ENCODE results near the gene ZNF669. TPM values are rescaled to one million over a fixed set of nuclear protein-coding genes. Genes with fewer than 3 reads are reported as not detected.

ZNF669 gene
- total RNA-seq, 1 donor from 2014 or later = 9.6 TPM

- DNase-seq (ENCODE audit: low read depth in 2 of 2) = peak in 1 of 2 donors; percentile 42
Observed at GRCh38 chr1:247111700-247112478, 7.7 kb upstream of the ZNF669 start.

GRCh38 chr1:247111259-247111699 lies 7.1 kb upstream of the ZNF669 start:
- no peak for DNase-seq (ENCODE audit: low read depth in 2 of 2)

DNA sequence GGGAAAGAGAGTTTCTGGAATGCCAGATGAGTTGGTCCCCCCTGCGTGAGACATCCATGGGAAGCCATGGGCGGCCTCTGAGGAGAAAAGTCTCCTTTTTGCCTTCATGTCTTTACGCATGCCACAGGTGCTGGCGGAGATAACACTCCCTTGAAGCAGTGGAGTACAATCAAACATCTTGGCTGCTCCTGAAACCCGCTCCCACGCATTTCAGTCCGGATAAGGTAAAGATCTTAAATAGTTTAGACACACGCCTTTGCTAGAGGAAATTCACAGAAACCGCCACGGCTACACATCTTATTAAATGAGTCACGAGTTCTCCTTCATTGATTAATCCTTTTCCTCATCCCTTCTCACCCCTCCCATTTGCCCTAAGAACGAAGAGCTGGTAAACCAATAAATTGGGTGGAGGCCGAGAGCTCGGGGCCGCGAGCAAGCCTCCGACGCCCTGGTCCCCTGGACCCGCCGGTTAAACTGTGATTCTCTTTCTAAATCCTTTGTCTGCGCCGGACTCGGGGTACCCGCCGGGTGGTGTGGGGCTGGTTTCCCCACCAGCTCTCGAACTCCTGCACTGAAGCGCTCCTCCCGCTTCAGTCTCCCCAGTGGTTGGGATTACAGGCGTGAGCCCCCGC lies 6.6 kb upstream of the ZNF669 start:
- no peak for DNase-seq (ENCODE audit: low read depth in 2 of 2)

DNA sequence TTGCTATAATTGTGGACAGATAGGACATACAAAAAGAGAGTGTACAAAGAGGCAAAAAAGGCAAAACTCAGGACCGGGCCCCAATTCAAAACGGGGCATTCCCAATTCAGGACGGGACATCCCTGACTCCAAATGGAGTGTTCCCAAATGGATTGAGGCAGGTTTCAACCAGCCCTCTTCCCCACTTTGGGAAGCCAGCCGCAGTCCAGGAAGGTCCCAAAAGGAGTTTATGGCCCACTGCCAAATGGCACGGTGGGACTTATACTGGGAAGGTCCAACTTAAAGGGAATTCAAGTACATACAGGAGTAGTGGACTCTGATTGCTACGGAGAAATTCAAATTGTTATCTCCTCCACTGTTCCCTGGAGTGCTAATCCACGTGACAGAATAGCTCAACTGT lies 3.5 kb upstream of the ZNF669 start:
- DNase-seq (ENCODE audit: low read depth in 2 of 2) = no peak

DNA sequence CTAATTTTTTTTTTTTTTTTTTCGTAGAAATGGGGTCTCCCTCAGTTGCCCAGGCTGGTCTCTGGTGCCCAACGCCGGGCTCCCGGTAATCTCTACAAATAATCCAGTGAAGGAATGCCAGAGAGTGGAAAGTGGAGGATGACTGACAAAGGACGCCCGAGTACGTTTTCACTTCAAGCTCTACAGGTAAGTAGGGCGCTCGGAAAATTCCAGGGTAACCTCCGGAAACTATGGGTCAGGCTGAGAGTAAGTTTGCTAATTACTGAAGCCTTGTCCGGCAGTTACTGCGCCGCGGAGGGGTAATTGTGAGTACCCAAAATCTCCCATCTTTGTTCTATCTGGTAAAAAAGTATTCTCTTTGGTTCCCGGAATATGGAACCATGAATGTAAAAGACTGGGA lies 1.8 kb upstream of the ZNF669 start:
- no peak for DNase-seq (ENCODE audit: low read depth in 2 of 2)

DNA sequence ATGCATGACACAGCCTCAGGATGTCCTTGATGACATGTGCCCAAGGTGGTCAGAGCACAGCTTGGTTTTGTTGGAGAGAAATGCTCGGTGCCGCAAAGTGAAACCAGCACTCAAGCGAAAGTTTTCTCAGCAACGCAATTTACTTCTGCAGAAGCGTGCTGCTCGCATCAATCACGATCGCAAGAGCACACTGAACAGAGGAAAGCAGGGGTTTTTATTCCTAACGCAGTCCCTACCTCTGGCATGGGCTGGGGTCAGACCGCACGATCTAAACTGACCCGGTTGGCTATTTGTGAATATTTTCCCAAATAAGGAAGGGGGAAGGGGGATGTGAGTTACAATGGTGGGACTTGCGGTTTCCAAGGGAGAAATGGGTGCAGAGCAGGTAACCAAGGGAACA lies 809 bp upstream of the ZNF669 start:
- no peak for DNase-seq (ENCODE audit: low read depth in 2 of 2)

DNA sequence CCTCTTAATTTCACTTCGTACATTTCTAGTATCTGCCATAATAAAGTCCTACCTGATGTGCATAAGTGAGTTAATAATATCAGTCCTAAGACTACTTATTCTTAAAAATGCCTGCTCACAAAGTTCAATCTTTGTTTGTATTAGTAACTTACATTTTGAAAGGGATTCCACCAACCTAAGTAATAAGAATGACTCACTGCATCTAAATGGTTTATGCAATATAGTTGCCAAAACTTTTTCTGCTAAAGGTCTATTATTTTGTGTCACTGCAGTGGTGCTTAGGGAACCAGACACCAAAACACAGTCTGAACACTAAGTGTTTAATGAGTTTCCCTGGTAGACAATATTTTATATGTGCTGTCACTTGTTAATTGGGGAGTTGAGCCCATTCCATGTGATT lies 1.8 kb downstream of the ZNF669 start:
- DNase-seq (ENCODE audit: low read depth in 2 of 2) = no peak

- DNase-seq (ENCODE audit: low read depth in 2 of 2) = no peak
Observed at GRCh38 chr1:247100676-247101279, 3.4 kb downstream of the ZNF669 start.

GRCh38 chr1:247096958-247097357 lies 7.2 kb downstream of the ZNF669 start:
- DNase-seq (ENCODE audit: low read depth in 2 of 2) = no peak

- no peak for DNase-seq (ENCODE audit: low read depth in 2 of 2)
Observed at GRCh38 chr1:247096544-247096943, 7.6 kb downstream of the ZNF669 start.

DNA sequence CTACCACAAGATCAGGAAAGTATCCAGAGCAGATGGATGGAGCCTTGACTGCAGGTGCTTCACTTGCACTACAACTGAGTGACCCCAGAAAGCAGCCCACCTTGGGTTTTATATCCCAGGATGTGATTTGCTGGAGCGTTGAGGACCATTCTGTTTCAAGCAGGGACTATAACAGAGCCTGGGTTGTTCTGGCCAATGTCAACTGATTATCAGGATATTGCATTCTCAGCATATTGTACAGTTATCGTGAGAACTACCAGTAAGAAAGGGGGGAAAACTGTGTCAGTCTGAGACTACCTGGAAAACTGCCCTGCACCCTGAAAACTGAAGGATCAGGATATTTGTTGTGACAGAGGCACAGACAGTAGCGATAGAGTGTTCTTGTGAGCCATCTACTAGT lies 8.0 kb downstream of the ZNF669 start:
- DNase-seq (ENCODE audit: low read depth in 2 of 2) = no peak

GRCh38 chr1:247090455-247090854 lies 13.7 kb downstream of the ZNF669 start:
- DNase-seq (ENCODE audit: low read depth in 2 of 2) = no peak

DNA sequence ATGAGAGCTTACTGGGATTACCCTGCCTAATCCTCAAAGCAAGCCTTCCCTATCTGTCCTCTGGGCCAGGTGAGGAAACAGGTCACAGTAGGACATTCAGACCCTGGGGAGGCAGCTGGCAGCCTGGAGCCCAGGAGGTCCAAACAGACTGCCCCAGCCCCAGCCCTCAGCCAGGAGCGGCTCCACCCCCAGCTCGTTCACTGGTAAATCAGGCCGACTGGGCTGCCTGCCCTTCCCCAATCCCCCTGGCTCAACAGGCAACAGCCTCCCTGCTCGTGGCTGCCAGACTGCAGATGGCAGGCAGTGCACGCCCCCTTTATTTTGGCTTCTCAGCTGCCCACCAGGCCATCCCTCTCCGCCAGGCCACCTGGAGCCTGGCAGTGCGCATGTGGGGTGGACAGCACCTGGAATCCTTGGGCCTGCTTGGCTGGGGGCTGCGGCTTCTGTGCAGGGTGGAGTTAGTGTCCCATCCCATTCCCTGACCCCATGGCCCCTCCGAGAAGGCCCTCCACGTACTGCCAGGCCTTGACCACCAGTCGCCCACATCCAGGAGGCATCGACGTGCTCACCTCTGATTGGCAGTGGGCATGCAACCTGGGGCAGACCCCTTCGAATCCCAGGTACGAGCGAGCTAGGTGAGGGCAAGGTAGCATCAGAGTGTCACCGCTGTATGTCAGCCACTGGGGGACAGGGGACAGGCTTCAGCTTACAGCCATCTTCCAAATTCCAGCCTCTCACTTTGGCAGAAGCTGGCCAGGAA lies 14.4 kb downstream of the ZNF669 start:
- DNase-seq (ENCODE audit: low read depth in 2 of 2) = no peak

DNA sequence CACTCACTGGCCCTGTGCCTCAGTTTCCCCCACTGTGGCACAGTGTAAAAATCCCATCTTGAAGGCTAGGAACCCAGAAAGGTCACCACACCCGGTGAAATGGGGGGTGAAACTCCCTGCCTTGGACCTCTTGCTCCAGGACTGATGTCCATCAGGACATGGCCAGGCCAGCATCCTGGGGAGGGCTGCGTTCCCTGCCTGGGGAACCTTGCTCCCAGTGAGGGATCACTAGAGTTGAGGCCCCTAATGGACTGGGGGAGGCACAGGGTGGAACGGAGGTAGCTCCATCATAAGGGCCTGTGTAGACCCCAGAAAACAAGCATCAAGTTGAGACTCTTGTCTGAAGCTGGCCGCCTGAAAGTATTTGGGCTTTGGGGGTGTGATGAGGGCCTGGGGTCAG lies 15.2 kb downstream of the ZNF669 start:
- no peak for DNase-seq (ENCODE audit: low read depth in 2 of 2)

DNA sequence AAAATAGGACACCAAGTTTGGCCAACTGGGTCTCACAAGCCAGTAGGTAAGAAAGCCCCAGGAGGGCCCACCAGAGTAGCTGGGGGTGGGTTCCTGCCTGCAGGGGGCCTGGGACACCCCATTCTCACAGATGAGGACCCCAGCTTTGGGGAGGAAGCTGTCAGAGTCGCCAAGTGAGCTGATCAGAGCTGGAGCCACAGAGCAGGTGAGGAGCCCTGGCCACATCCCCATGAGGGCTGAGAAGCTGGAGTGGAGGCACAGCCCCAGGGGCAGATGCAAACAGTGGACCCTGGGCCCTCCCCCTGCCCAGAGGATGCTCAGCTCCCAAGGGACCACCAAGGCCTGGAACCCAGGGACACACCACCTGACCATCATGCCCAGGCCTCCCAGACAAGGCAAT lies 16.9 kb downstream of the ZNF669 start:
- DNase-seq (ENCODE audit: low read depth in 2 of 2) = no peak

DNA sequence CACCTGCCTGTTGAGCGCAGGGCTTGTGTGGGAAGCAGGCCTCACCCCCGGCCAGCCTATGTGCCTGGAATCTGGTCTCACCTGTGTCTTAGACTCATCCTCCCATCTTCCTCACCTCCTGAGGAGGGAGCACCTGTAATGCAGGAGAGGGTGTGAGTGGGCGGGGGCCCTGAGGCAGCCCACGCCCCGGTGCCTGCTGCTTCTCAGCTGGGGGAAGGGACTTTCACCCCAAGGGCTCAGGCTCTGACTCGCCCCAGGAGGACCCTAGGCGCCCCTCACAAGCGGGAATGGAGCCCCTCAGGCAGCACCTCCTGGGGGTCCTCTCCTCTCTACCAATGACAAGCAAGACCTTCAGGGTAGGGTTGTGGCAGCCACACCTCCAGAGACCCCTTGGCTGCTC lies 18.8 kb downstream of the ZNF669 start:
- DNase-seq (ENCODE audit: low read depth in 2 of 2) = no peak

DNA sequence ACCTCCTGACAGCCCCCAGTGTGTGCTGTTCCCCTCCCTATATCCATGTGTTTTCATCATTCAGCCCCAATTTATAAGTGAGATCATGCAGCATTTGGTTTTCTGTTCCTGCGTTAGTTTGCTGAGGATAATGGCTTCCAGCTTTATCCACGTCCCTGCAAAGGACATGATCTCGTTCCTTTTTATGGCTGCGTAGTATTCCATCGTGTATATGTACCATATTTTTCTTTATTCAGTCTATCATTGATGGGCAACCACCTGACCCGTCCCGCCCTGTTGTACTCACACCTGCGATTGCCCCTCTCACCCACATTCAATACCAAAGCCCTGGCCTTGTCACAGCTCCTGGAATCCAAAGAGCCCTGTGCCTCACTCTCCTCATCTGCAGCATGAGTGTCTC lies 19.4 kb downstream of the ZNF669 start:
- no peak for DNase-seq (ENCODE audit: low read depth in 2 of 2)

DNA sequence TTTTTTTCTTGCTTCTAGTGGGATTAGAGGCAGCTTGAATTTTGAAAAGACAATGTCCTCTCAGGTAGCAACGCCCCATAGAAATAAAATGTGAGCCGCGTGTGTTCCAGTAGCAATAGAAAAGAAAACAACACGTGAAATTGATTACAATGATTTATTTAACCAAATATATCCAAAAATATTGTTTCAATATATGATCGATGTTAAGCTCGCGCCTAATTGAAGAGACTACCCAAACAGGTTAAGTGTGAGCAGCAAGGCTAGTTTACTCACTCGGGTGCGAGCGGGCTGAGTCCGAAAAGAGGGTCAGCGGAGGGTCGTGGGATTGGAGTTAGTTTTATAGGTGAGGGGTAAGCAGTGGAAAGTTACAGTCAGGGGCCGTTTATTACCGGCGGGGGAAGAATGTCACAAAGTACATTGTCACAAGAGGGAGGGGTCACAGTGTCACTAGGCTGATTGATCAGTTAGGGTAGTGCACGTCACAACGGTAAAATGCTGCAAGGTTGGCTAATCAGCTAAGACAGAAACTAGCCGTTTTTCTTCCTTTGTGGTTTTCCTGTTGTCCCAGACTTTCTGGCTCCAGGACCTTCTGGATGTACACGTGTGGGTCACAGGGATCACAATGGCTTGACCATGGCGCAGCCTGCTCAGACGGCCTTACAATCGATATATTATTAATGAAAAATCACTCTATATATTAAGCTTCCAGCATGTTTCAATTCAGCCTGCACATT lies 24.8 kb downstream of the ZNF669 start:
- DNase-seq (ENCODE audit: low read depth in 2 of 2) = peak; percentile 33 to 46

- DNase-seq (ENCODE audit: low read depth in 2 of 2) = peak; percentile 93 to 98
Observed at GRCh38 chr1:247078258-247079140, 25.7 kb downstream of the ZNF669 start, which contains the start of gene ZNF670. Gene ZNF670, minus strand, starts transcription at chr1:247078811. Its CDS starts 215 bp downstream, at chr1:247078596.

DNA sequence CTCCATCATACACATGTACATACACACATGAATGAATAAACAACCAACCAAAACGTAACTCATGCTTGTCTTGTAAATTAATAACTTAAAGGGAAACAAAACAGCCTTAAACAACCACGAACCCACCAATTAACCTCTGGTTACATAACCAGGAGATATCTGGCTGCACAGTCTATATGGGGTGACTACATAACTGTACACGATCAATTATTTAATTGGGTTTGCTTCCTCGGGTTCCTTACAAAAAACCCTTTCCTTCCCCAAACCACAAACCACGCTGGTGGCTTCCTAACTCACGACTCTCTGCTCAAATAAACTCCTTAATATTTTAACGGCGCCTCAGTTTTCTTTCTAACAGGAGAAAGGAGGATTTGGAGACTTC lies 26.3 kb downstream of the ZNF669 start:
- no peak for DNase-seq (ENCODE audit: low read depth in 2 of 2)
